Stimulated activated CD4-positive, alpha-beta T cell treated with anti-CD3 and anti-CD28 coated beads, Interleukin-15, amount 100 ng/mL, for 48 hours (primary cell): Measurements from ENCODE around the gene TM7SF2.
"Not testable (repeated sequence)": the region's sequence is repeated elsewhere in the genome, so short reads cannot be mapped to it uniquely, and the experiment has no call there.

Experiments
- DNase-seq, 2 donors: peaks; one replicate each; pipeline ENCODE4 v3.0.0-alpha.2; 2020; ENCODE audit warnings: low read depth in 2 of 2

The TM7SF2 gene

GRCh38 chr11:65115361-65116082 lies 3.9 kb downstream of the TM7SF2 start:
- no peak for DNase-seq

GRCh38 chr11:65116370-65117205 lies 4.9 kb downstream of the TM7SF2 start:
- DNase-seq, result peak; percentile 63 to 64

GRCh38 chr11:65117206-65118096 lies 5.8 kb downstream of the TM7SF2 start, which contains the start of gene ZNHIT2:
Gene ZNHIT2 (minus strand): TSS chr11:65117701. CDS start chr11:65117653, 48 bp downstream.
- peak; percentile 100 for DNase-seq

GRCh38 chr11:65118097-65118837 lies 6.6 kb downstream of the TM7SF2 start:
- DNase-seq, result no peak

- DNase-seq, result not testable (repeated sequence)
These were observed 7.4 kb downstream of the TM7SF2 start for GRCh38 chr11:65118891-65119669.

- DNase-seq, result no peak
These were observed 8.0 kb downstream of the TM7SF2 start for GRCh38 chr11:65119670-65119995.

- DNase-seq, result no peak
These were observed 9.2 kb downstream of the TM7SF2 start for GRCh38 chr11:65120831-65121230.

- no peak for DNase-seq
These were observed 9.8 kb downstream of the TM7SF2 start for GRCh38 chr11:65121447-65121864.

- DNase-seq, result peak; percentile 98 to 99
These were observed 10.4 kb downstream of the TM7SF2 start, which contains the start of the genes FAU and MRPL49 for GRCh38 chr11:65121865-65122696. Gene FAU (minus strand): TSS chr11:65122134. CDS start chr11:65121813, 321 bp downstream. Gene MRPL49 (plus strand): TSS chr11:65122321. CDS start chr11:65122347, 26 bp downstream.

- no peak for DNase-seq
These were observed 13.0 kb downstream of the TM7SF2 start for GRCh38 chr11:65124480-65125196.

- DNase-seq, result no peak
These were observed 13.8 kb downstream of the TM7SF2 start for GRCh38 chr11:65125197-65126056.

- no peak for DNase-seq
These were observed 15.1 kb downstream of the TM7SF2 start for GRCh38 chr11:65126624-65127274.

GRCh38 chr11:65127473-65128181 lies 16.0 kb downstream of the TM7SF2 start:
- no peak for DNase-seq

GRCh38 chr11:65128182-65129145 lies 16.8 kb downstream of the TM7SF2 start:
- DNase-seq, result no peak
